ENCODE measurements around the gene DMWD. TPM values are rescaled to one million over a fixed set of nuclear protein-coding genes. Genes with fewer than 3 reads are reported as not detected.

The DMWD gene
- total and polyA plus RNA-seq, 2 of the 13 experiments (the other 11 are each of a cell fraction or from before 2014, with no cell fraction given): 10.3 to 14.9 TPM

GRCh38 chr19:45817010-45817724, 24.5 kb upstream of the DMWD start (continued):
- TF ChIP-seq PLSCR1 (CRISPR knock-in tag; IDR thresholded peaks at IDR 0.05; ENCODE audit: borderline replicate concordance) (no peak), ZXDC (CRISPR knock-in tag; IDR thresholded peaks at IDR 0.05) (no peak), MBD4 (IDR thresholded peaks at IDR 0.05; ENCODE audit: borderline replicate concordance, low read length) (no peak), ZNF263 (CRISPR knock-in tag; IDR thresholded peaks at IDR 0.05) (peak; percentile 81), CEBPG (CRISPR knock-in tag; IDR thresholded peaks at IDR 0.05) (no peak), IKZF5 (CRISPR knock-in tag; IDR thresholded peaks at IDR 0.05) (no peak), KLF15 (CRISPR knock-in tag; IDR thresholded peaks at IDR 0.05; ENCODE audit: borderline replicate concordance) (no peak), DBP (CRISPR knock-in tag; IDR thresholded peaks at IDR 0.05; ENCODE audit: not compliant biosample characterization) (no peak), ZMAT5 (CRISPR knock-in tag; IDR thresholded peaks at IDR 0.05; ENCODE audit: borderline replicate concordance, low read depth) (no peak), FOXJ3 (CRISPR knock-in tag; IDR thresholded peaks at IDR 0.05; ENCODE audit: borderline replicate concordance) (no peak), PLRG1 (conservative IDR thresholded peaks at IDR 0.05) (no peak), REXO4 (CRISPR knock-in tag; IDR thresholded peaks at IDR 0.05; ENCODE audit: borderline replicate concordance) (no peak), ZBTB7B (CRISPR knock-in tag; IDR thresholded peaks at IDR 0.05) (0 out of 2 replicates have a peak, but pooled peaks have one; percentile 34), ZNF639 (CRISPR knock-in tag; conservative IDR thresholded peaks at IDR 0.05) (no peak), FOXO1 (CRISPR knock-in tag; IDR thresholded peaks at IDR 0.05) (no peak), ZBTB21 (CRISPR knock-in tag; IDR thresholded peaks at IDR 0.05) (no peak), ZNF138 (CRISPR knock-in tag; IDR thresholded peaks at IDR 0.05; ENCODE audit: low read depth) (no peak), POGZ (CRISPR knock-in tag; IDR thresholded peaks at IDR 0.05) (no peak), ZNF75D (CRISPR knock-in tag; IDR thresholded peaks at IDR 0.05; ENCODE audit: borderline replicate concordance) (no peak), ZNF574 (CRISPR knock-in tag; IDR thresholded peaks at IDR 0.05) (peak; percentile 28; the same call in 1 of the 2 replicates)
